OCI-LY7 (cell line): ENCODE measurements around the gene SLC25A39. TPM values are rescaled to one million over a fixed set of nuclear protein-coding genes. Genes with fewer than 3 reads are reported as not detected.
"Not testable (repeated sequence)": the region's sequence is repeated elsewhere in the genome, so short reads cannot be mapped to it uniquely, and the experiment has no call there.

Experiments used
- BruUV-seq: library from RNA; stranded (reverse); fragments of 400-500 nt; replicated peaks from 2 replicates; lab custom pipeline; 2021; lab: Mats Ljungman, UMichigan
- CTCF ChIA-PET: fragments of 300-600 bp; sonication (Branson Sonifier 250); formaldehyde crosslinking; loops from one replicate; lab custom pipeline; 2022; ENCODE audit warnings: antibody characterized with exemption; ENCODE audit not compliant: unreplicated experiment; lab: Charles Lee
- POLR2A ChIA-PET: fragments of 300-600 bp; sonication (Branson Sonifier 250); formaldehyde crosslinking; loops from one replicate; lab custom pipeline; 2022; ENCODE audit warnings: antibody characterized with exemption; lab: Charles Lee
- DNase-seq: peaks from one replicate; pipeline ENCODE4 v3.0.0-alpha.2; 2015; ENCODE audit warnings: low spot score
- H2AFZ ChIP-seq: fragments of 200-600 bp; sonication (generic), shearing (Covaris generic); 2 replicates; pipeline ENCODE4 v1.6.1; 2014; ENCODE audit warnings: mild to moderate bottlenecking, antibody characterized with exemption, low read length, moderate library complexity
- H3K27ac ChIP-seq: fragments of 200-600 bp; sonication (generic); 2 replicates; pipeline ENCODE4 v1.5.1; 2014; ENCODE audit warnings: mixed run types, low read depth, mild to moderate bottlenecking, moderate library complexity, low read length, inconsistent platforms; ENCODE audit not compliant: poor library complexity, severe bottlenecking
- H3K36me3 ChIP-seq: fragments of 200-600 bp; sonication (generic); 2 replicates; pipeline ENCODE4 v1.6.1; 2014; ENCODE audit warnings: mild to moderate bottlenecking, antibody characterized with exemption, low read length, moderate library complexity, mixed read lengths; ENCODE audit not compliant: insufficient read depth
- H3K4me1 ChIP-seq: fragments of 200-600 bp; sonication (generic); 2 replicates; pipeline ENCODE4 v1.5.1; 2014; ENCODE audit warnings: mild to moderate bottlenecking, low read length; ENCODE audit not compliant: insufficient read depth, poor library complexity, severe bottlenecking
- H3K4me2 ChIP-seq: fragments of 200-600 bp; sonication (generic); 2 replicates; pipeline ENCODE4 v1.6.1; 2014; ENCODE audit warnings: mild to moderate bottlenecking, low read length
- H3K4me3 ChIP-seq: fragments of 200-600 bp; sonication (generic); 2 replicates; pipeline ENCODE4 v1.5.1; 2014; ENCODE audit warnings: mild to moderate bottlenecking, low read depth, low read length; ENCODE audit not compliant: poor library complexity, severe bottlenecking
- H3K79me2 ChIP-seq: fragments of 200-600 bp; sonication (generic); 2 replicates; pipeline ENCODE4 v1.6.1; 2016; ENCODE audit warnings: low read depth, mild to moderate bottlenecking, low read length, moderate library complexity, mixed read lengths; ENCODE audit not compliant: insufficient read depth
- H3K9me2 ChIP-seq: fragments of 200-600 bp; sonication (generic); 2 replicates; pipeline ENCODE4 v1.6.1; 2016; ENCODE audit warnings: mild to moderate bottlenecking, low read length, mixed read lengths; ENCODE audit not compliant: insufficient read depth
- H3K9me3 ChIP-seq: fragments of 200-600 bp; sonication (generic); 2 replicates; pipeline ENCODE4 v1.6.1; 2014; ENCODE audit warnings: mild to moderate bottlenecking, mixed run types, low read length, mixed read lengths
- H4K20me1 ChIP-seq: fragments of 200-600 bp; sonication (generic); 2 replicates; pipeline ENCODE4 v1.6.1; 2014; ENCODE audit warnings: mild to moderate bottlenecking, antibody characterized with exemption, low read length, moderate library complexity, mixed read lengths; ENCODE audit not compliant: insufficient read depth
- EZH2phosphoT487 ChIP-seq: fragments of 200-600 bp; sonication (generic); IDR thresholded peaks from 2 replicates; pipeline ENCODE4 v1.6.1; 2018; ENCODE audit warnings: low read depth, borderline replicate concordance, mild to moderate bottlenecking, mixed run types, antibody characterized with exemption, low read length, moderate library complexity, mixed read lengths
- intact Hi-C: fragments of 100-400 bp; cut with micrococcal nuclease; formaldehyde crosslinking; loops from one replicate; pipeline ENCODE4 v1.10.0; 2022; ENCODE audit not compliant: unreplicated experiment
- total RNA-seq, 2 experiments: library from RNA; depleted of rRNA in 1 of 2; stranded (reverse); fragments of >200 nt in 1 of 2; shearing (Covaris generic) in 1 of 2; gene quantifications; 2 replicates each; pipeline ENCODE4 v1.2.3, GENCODE V29; 2014 to 2022
- TF ChIP-seq, protein P1 (sequence below): fragments of 200-600 bp; sonication (generic); conservative IDR thresholded peaks from 2 replicates; pipeline ENCODE4 v1.5.1; 2014; ENCODE audit warnings: mild to moderate bottlenecking, antibody characterized with exemption, low read length, moderate library complexity, mixed read lengths

The SLC25A39 gene
- total RNA-seq, 2 experiments from 2014 or later: 156 to 159 TPM

DNA sequence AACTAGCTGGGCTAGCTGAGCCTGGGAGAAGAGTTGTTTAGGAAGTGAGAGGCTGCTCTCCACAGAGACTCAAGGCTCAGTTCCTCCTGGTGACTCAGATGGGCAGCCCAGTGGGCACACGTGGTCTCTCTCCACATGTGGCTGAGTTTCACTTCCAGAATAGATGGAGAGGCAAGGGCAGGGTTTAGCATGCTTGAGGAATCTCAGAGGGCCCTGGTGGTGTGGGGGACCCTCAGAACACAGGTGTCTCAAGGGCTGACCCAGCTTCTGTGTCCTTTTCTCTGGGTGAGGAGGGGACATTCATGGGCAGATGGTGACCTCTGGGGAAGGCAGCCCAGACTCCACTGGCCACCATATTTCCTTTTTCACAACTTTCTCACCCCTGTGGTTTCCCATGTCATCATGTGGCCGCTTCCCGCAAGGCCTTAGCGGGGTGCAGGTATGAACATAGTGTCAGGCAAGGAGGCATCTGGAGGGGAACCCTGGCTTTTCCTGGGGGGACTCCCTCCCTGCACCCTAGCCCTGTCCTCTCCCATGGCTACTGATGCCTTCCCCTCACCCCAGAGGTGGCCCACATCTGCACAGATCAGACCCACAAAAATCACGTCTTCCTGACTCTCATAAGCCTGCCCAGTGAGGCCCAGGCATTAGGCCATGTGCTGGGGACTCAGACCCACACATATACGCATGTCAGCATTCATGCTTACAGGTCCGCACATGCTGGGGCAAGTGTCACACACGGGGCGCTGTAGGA is 23.8 kb upstream of the SLC25A39 start:
- H2AFZ ChIP-seq: no peak overlapping the region

DNA sequence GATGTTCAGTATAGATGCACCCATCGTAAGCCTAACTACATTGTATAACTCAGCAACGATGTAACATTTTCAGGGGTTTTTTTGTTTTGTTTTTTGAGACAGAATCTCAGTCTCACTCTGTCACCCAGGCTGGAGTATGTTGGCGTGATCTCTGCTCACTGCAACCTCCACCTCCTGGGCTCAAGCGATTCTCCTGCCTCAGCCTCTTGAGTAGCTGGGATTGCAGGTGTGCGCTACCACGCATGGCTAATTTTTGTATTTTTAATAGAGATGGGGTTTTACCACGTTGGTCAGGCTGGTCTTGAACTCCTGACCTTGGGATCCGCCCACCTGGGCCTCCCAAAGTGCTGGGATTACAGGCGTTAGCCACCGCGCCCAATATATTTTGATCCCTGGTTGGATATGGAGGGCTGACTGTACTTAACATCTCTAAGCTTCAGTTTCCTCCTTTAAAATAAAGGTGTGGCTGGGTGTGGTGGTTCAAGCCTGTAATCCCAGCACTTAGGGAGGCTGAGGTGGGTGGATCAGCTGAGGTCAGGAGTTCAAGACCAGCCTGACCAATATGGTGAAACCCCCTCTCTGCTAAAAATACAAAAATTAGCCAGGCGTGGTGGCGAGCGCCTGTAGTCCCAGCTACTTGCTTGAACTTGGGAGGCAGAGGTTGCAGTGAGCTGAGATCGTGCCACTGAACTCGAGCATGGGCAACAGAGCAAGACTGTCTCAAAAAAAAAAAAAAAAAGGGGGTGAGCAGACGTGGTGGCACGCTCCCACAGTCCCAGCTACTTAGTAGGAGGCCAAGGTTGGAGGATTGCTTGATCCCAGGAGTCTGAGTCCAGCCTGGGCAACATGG is 22.8 kb upstream of the SLC25A39 start:
- Histone ChIP-seq H3K4me2 (peak overlapping the region; percentile 97), H3K27ac (peak overlapping the region; percentile 90), H3K79me2 (peaks cover 24% of the 10 kb centered on the region; the same call in 1 of the 2 replicates), H3K4me3 (peak overlapping the region; percentile 91), H3K36me3 (peaks cover 36% of the 10 kb centered on the region), H3K4me1 (peaks cover 63% of the 10 kb centered on the region)
- POLR2A ChIA-PET: interaction anchor here (0.6 to 1.2 kb wide), 9 partner anchors 9 to 185 kb away, joined by 3 to 7 read pairs (median 4); partner anchors contain the start of gene FAM171A2
- not testable (repeated sequence) for H3K9me3 ChIP-seq, H2AFZ ChIP-seq, H4K20me1 ChIP-seq, H3K9me2 ChIP-seq, BruUV-seq
- intact Hi-C loops: loop anchor here (1.0 to 5.0 kb wide), 3 partner anchors 21 to 275 kb away; partner anchors contain the start of genes G6PC3 and HROB
- CTCF ChIA-PET: interaction anchor here (0.9 to 1.0 kb wide), 3 partner anchors 14 to 21 kb away, joined by 3 read pairs; no protein-coding TSS in a partner anchor
- DNase-seq: peak; percentile 64

More for the DNA sequence above, 23.8 kb upstream of the SLC25A39 start:
- H3K27ac ChIP-seq: peak overlapping the region; percentile 90
- peaks cover 63% of the 10 kb centered on the region for H3K4me1 ChIP-seq
- ChIA-PET POLR2A (interaction anchor here (0.6 to 1.2 kb wide), 5 partner anchors 10 to 184 kb away, joined by 3 to 7 read pairs (median 4); partner anchors contain the start of gene FAM171A2), CTCF (interaction anchor here (0.9 kb wide), 2 partner anchors 15 to 22 kb away, joined by 3 read pairs; no protein-coding TSS in a partner anchor)
- BruUV-seq: no TSS peak
- intact Hi-C loops: loop anchor here (1.0 to 5.0 kb wide), 3 partner anchors 22 to 276 kb away; partner anchors contain the start of genes G6PC3 and HROB
- TF ChIP-seq EZH2phosphoT487: no peak
- TF ChIP-seq, protein P1, sequence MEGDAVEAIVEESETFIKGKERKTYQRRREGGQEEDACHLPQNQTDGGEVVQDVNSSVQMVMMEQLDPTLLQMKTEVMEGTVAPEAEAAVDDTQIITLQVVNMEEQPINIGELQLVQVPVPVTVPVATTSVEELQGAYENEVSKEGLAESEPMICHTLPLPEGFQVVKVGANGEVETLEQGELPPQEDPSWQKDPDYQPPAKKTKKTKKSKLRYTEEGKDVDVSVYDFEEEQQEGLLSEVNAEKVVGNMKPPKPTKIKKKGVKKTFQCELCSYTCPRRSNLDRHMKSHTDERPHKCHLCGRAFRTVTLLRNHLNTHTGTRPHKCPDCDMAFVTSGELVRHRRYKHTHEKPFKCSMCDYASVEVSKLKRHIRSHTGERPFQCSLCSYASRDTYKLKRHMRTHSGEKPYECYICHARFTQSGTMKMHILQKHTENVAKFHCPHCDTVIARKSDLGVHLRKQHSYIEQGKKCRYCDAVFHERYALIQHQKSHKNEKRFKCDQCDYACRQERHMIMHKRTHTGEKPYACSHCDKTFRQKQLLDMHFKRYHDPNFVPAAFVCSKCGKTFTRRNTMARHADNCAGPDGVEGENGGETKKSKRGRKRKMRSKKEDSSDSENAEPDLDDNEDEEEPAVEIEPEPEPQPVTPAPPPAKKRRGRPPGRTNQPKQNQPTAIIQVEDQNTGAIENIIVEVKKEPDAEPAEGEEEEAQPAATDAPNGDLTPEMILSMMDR: no peak
- H3K36me3 ChIP-seq: peaks cover 46% of the 10 kb centered on the region
- peak; percentile 91 for DNase-seq
- H3K9me2 ChIP-seq: no peaks in the 10 kb centered on the region
- H3K4me2 ChIP-seq: peak overlapping the region; percentile 97
- H4K20me1 ChIP-seq: no peaks in the 10 kb centered on the region
- H3K9me3 ChIP-seq: no peaks in the 10 kb centered on the region
- H3K4me3 ChIP-seq: peak overlapping the region; percentile 91
- H3K79me2 ChIP-seq: peaks cover 24% of the 10 kb centered on the region; the same call in 1 of the 2 replicates
